GM12801 (cell line): ENCODE results near the gene FAM24B.

Source experiments
- CTCF ChIP-seq: IDR thresholded peaks from one replicate; pipeline ENCODE4 v1.5.1; 2011; ENCODE audit warnings: control low read depth; ENCODE audit not compliant: insufficient read length; ENCODE audit errors: extremely low read depth

The FAM24B gene

GRCh38 chr10:122861711-122862161, 17.6 kb downstream of the FAM24B start:
- TF ChIP-seq CTCF: no peak

GRCh38 chr10:122859527-122859926, 19.9 kb downstream of the FAM24B start:
- TF ChIP-seq CTCF: no peak

- TF ChIP-seq CTCF: no peak
Measured at GRCh38 chr10:122856902-122857301, 22.5 kb downstream of the FAM24B start.

GRCh38 chr10:122855745-122856144, 23.6 kb downstream of the FAM24B start:
- no peak for TF ChIP-seq CTCF

GRCh38 chr10:122854648-122855047, 24.7 kb downstream of the FAM24B start:
- no peak for TF ChIP-seq CTCF

GRCh38 chr10:122853665-122854313, 25.6 kb downstream of the FAM24B start:
- no peak for TF ChIP-seq CTCF

- TF ChIP-seq CTCF: no peak
Measured at GRCh38 chr10:122852261-122852660, 27.1 kb downstream of the FAM24B start.
